OCI-LY3 (cell line): ENCODE data around the gene PIP4K2B.

Experiments used
- H2AFZ ChIP-seq: fragments of 200-600, 300-600 bp; shearing (Covaris generic); 2 replicates; pipeline ENCODE4 v1.6.0; 2014; ENCODE audit warnings: antibody characterized with exemption, low read depth, low read length
- H3K27ac ChIP-seq: fragments of 200-600, 300-600 bp; sonication (generic); 2 replicates; pipeline ENCODE4 v1.5.1; 2014; ENCODE audit warnings: mild to moderate bottlenecking, low read length, moderate library complexity, mixed read lengths
- H3K27me3 ChIP-seq: fragments of 200-600, 300-600 bp; sonication (generic); 2 replicates; pipeline ENCODE4 v1.6.1; 2014; ENCODE audit warnings: low read depth, low read length, mixed read lengths
- H3K36me3 ChIP-seq: fragments of 200-600, 300-600 bp; sonication (generic); replicated peaks from 2 replicates; pipeline ENCODE3; 2014; ENCODE audit warnings: low read depth, low read length, mixed read lengths
- H3K4me1 ChIP-seq: fragments of 300-600, 200-600 bp; sonication (generic); 2 replicates; pipeline ENCODE4 v1.6.1; 2014; ENCODE audit warnings: low read length, mixed read lengths
- H3K4me2 ChIP-seq: fragments of 200-600, 300-600 bp; sonication (generic); 2 replicates; pipeline ENCODE4 v1.6.1; 2014; ENCODE audit warnings: low read length, mixed read lengths
- H3K4me3 ChIP-seq: fragments of 300-600, 200-600 bp; sonication (generic); 2 replicates; pipeline ENCODE4 v1.5.1; 2014; ENCODE audit warnings: antibody characterized with exemption, mild to moderate bottlenecking, low read length, moderate library complexity
- H3K79me2 ChIP-seq: fragments of 300-600, 200-600 bp; shearing (Covaris generic); 2 replicates; pipeline ENCODE4 v1.6.1; 2014; ENCODE audit warnings: mild to moderate bottlenecking, low read length, mixed read lengths
- H3K9ac ChIP-seq: fragments of 300-600, 200-600 bp; shearing (Covaris generic); 2 replicates; pipeline ENCODE4 v1.6.0; 2014; ENCODE audit warnings: mild to moderate bottlenecking, low read length, moderate library complexity
- H3K9me3 ChIP-seq: fragments of 200-600, 300-600 bp; shearing (Covaris generic); 2 replicates; pipeline ENCODE4 v1.6.1; 2014; ENCODE audit warnings: low read length, mixed read lengths; ENCODE audit not compliant: insufficient read depth
- H4K20me1 ChIP-seq: fragments of 200-600, 300-600 bp; sonication (generic); 2 replicates; pipeline ENCODE4 v1.6.1; 2016; ENCODE audit warnings: low read length, mixed read lengths; ENCODE audit not compliant: insufficient read depth
- CTCF ChIP-seq: fragments of 200-600, 300-600 bp; sonication (generic); IDR thresholded peaks from 2 replicates; pipeline ENCODE4 v1.5.1; 2014; ENCODE audit warnings: antibody characterized with exemption, low read length, low read depth
- EZH2phosphoT487 ChIP-seq: fragments of 200-600 bp; shearing (Covaris generic); IDR thresholded peaks from 2 replicates; pipeline ENCODE4 v1.6.1; 2018; ENCODE audit warnings: antibody characterized with exemption, mixed run types, low read depth

The PIP4K2B gene

GRCh38 chr17:38741461-38741860, 57.9 kb downstream of the PIP4K2B start:
- H3K27me3 ChIP-seq = no peaks in the 10 kb centered on the region
- TF ChIP-seq CTCF (no peak), EZH2phosphoT487 (no peak)
- peaks cover 11% of the 10 kb centered on the region for H3K4me1 ChIP-seq
- H3K79me2 ChIP-seq = peaks cover 55% of the 10 kb centered on the region
- H3K4me2 ChIP-seq = no peak overlapping the region
- no peak overlapping the region for H3K9ac ChIP-seq
- no peak overlapping the region for H3K27ac ChIP-seq
- peaks cover 21% of the 10 kb centered on the region for H3K36me3 ChIP-seq
- H3K4me3 ChIP-seq = no peak overlapping the region
- H4K20me1 ChIP-seq = peaks cover 9% of the 10 kb centered on the region
- H2AFZ ChIP-seq = no peak overlapping the region
- no peaks in the 10 kb centered on the region for H3K9me3 ChIP-seq

GRCh38 chr17:38740806-38741205, 58.5 kb downstream of the PIP4K2B start:
- Histone ChIP-seq H3K4me1 (peaks cover 5% of the 10 kb centered on the region), H3K27ac (no peak overlapping the region), H3K79me2 (peaks cover 48% of the 10 kb centered on the region), H3K27me3 (no peaks in the 10 kb centered on the region), H3K9me3 (no peaks in the 10 kb centered on the region), H3K9ac (no peak overlapping the region), H3K36me3 (peaks cover 21% of the 10 kb centered on the region), H3K4me3 (no peak overlapping the region), H3K4me2 (no peak overlapping the region), H4K20me1 (peaks cover 7% of the 10 kb centered on the region), H2AFZ (no peak overlapping the region)
- TF ChIP-seq CTCF (no peak), EZH2phosphoT487 (no peak)

- Histone ChIP-seq H3K36me3 (peaks cover 19% of the 10 kb centered on the region), H4K20me1 (peaks cover 5% of the 10 kb centered on the region), H3K79me2 (peaks cover 41% of the 10 kb centered on the region), H3K9ac (no peak overlapping the region), H3K27me3 (no peaks in the 10 kb centered on the region), H3K4me1 (no peaks in the 10 kb centered on the region), H3K27ac (no peak overlapping the region), H3K9me3 (no peaks in the 10 kb centered on the region), H3K4me3 (no peak overlapping the region), H3K4me2 (no peak overlapping the region), H2AFZ (no peak overlapping the region)
- TF ChIP-seq CTCF (no peak), EZH2phosphoT487 (no peak)
Measured at GRCh38 chr17:38740044-38740443, 59.3 kb downstream of the PIP4K2B start.

GRCh38 chr17:38739305-38739704, 60.1 kb downstream of the PIP4K2B start:
- Histone ChIP-seq H3K9me3 (no peaks in the 10 kb centered on the region), H3K27me3 (no peaks in the 10 kb centered on the region), H3K4me2 (no peak overlapping the region), H3K4me1 (no peaks in the 10 kb centered on the region), H3K9ac (no peak overlapping the region), H3K4me3 (no peak overlapping the region), H3K79me2 (peaks cover 33% of the 10 kb centered on the region), H3K27ac (no peak overlapping the region), H2AFZ (no peak overlapping the region), H3K36me3 (peaks cover 15% of the 10 kb centered on the region), H4K20me1 (peaks cover 2% of the 10 kb centered on the region; the same call in 1 of the 2 replicates)
- TF ChIP-seq CTCF (no peak), EZH2phosphoT487 (no peak)
